Activated CD8-positive, alpha-beta T cell treated with anti-CD3 and anti-CD28 coated beads, Interleukin-2, amount 10 ng/mL, durations not matched to agents 7 days and 5 days (primary cell): ENCODE data around the gene MCC. TPM values are rescaled to one million over a fixed set of nuclear protein-coding genes. Genes with fewer than 3 reads are reported as not detected.

Source experiments
- ATAC-seq: fragments of 150-1000 bp; cut with Tn5 transposase; one replicate; pipeline ENCODE4 v1.10.0; 2021; ENCODE audit warnings: moderate library complexity
- CTCF ChIA-PET: fragments of 350-600 bp; sonication (Branson Sonifier 250); formaldehyde crosslinking; loops from one replicate; lab custom pipeline; 2021; ENCODE audit warnings: antibody characterized with exemption; lab: Charles Lee
- POLR2A ChIA-PET: fragments of 350-600 bp; sonication (Branson Sonifier 250); formaldehyde crosslinking; loops from one replicate; lab custom pipeline; 2021; ENCODE audit warnings: antibody characterized with exemption; lab: Charles Lee
- DNase-seq: peaks from one replicate; pipeline ENCODE4 v3.0.0-alpha.2; 2020
- H3K27ac Mint-ChIP-seq: one replicate; pipeline ENCODE4 v1.8.0; 2021; ENCODE audit warnings: mild to moderate bottlenecking, mixed read lengths
- H3K27me3 Mint-ChIP-seq: one replicate; pipeline ENCODE4 v1.8.0; 2021; ENCODE audit warnings: low read depth, mixed read lengths
- H3K36me3 Mint-ChIP-seq: one replicate; pipeline ENCODE4 v1.8.0; 2021; ENCODE audit warnings: low read depth, mixed read lengths
- H3K4me1 Mint-ChIP-seq: one replicate; pipeline ENCODE4 v1.8.0; 2021; ENCODE audit warnings: low read depth, mixed read lengths
- H3K4me3 Mint-ChIP-seq: one replicate; pipeline ENCODE4 v1.8.0; 2021; ENCODE audit warnings: mild to moderate bottlenecking, mixed read lengths
- H3K9me3 Mint-ChIP-seq: one replicate; pipeline ENCODE4 v1.8.0; 2022; ENCODE audit warnings: mixed read lengths; ENCODE audit not compliant: insufficient read depth
- total RNA-seq, 2 experiments: library from RNA; stranded (reverse); gene quantifications; one replicate each; pipeline ENCODE4 v1.2.3, GENCODE V29; 2021

Gene MCC
- total RNA-seq, 2 experiments from 2014 or later: 7.6 to 8.0 TPM

GRCh38 chr5:113513384-113514288 is 25.4 kb upstream of the MCC start, which contains the start of gene YTHDC2:
Gene YTHDC2, plus strand, starts transcription at chr5:113513694. Its CDS starts 202 bp downstream, at chr5:113513896.
- H3K36me3 Mint-ChIP-seq: peaks cover 25% of the 10 kb centered on the region
- peak; percentile 90 for DNase-seq
- ChIA-PET POLR2A (interaction anchor here (0.6 to 2.0 kb wide), 8 partner anchors 11 to 1715 kb away, joined by 3 to 10 read pairs (median 4); partner anchors contain the start of genes DCP2 and MCC), CTCF (interaction anchor here (0.7 to 8.2 kb wide), 13 partner anchors 9 to 543 kb away, joined by 3 to 129 read pairs (median 4); partner anchors contain the start of gene MCC)
- peaks cover 39% of the 10 kb centered on the region for H3K4me1 Mint-ChIP-seq
- peak; percentile 94 for ATAC-seq
- peaks cover 16% of the 10 kb centered on the region for H3K27me3 Mint-ChIP-seq
- no peaks in the 10 kb centered on the region for H3K9me3 Mint-ChIP-seq
- peak within 1 kb of the TSS; percentile 92 for H3K27ac Mint-ChIP-seq
- peak within 1 kb of the TSS; percentile 92 for H3K4me3 Mint-ChIP-seq

- DNase-seq: no peak
- H3K27ac Mint-ChIP-seq: no peak overlapping the region
- peaks cover 21% of the 10 kb centered on the region for H3K36me3 Mint-ChIP-seq
- H3K27me3 Mint-ChIP-seq: peaks cover 23% of the 10 kb centered on the region
- peaks cover 49% of the 10 kb centered on the region for H3K4me1 Mint-ChIP-seq
- POLR2A ChIA-PET: no interaction called here
- no peak overlapping the region for H3K4me3 Mint-ChIP-seq
- no peak for ATAC-seq
- no peaks in the 10 kb centered on the region for H3K9me3 Mint-ChIP-seq
- CTCF ChIA-PET: interaction anchor here (0.6 to 8.2 kb wide), 6 partner anchors 19 to 527 kb away, joined by 3 to 129 read pairs (median 6); no protein-coding TSS in a partner anchor
Observed at GRCh38 chr5:113512341-113512740, 24.1 kb upstream of the MCC start.

GRCh38 chr5:113510836-113511451 is 22.7 kb upstream of the MCC start:
- CTCF ChIA-PET: interaction anchor here (1.0 to 8.2 kb wide), 14 partner anchors 9 to 515 kb away, joined by 3 to 129 read pairs (median 4); no protein-coding TSS in a partner anchor
- H3K27ac Mint-ChIP-seq: no peak overlapping the region
- peaks cover 12% of the 10 kb centered on the region for H3K36me3 Mint-ChIP-seq
- DNase-seq: no peak
- peaks cover 46% of the 10 kb centered on the region for H3K4me1 Mint-ChIP-seq
- ATAC-seq: no peak
- H3K4me3 Mint-ChIP-seq: no peak overlapping the region
- POLR2A ChIA-PET: no interaction called here
- H3K27me3 Mint-ChIP-seq: peaks cover 24% of the 10 kb centered on the region
- no peaks in the 10 kb centered on the region for H3K9me3 Mint-ChIP-seq

GRCh38 chr5:113508756-113509155 is 20.5 kb upstream of the MCC start:
- H3K36me3 Mint-ChIP-seq: peaks cover 4% of the 10 kb centered on the region
- CTCF ChIA-PET: interaction anchor here (5.6 to 8.2 kb wide), 2 partner anchors 129 to 174 kb away, joined by 43 to 129 read pairs; no protein-coding TSS in a partner anchor
- H3K27ac Mint-ChIP-seq: no peak overlapping the region
- no peaks in the 10 kb centered on the region for H3K9me3 Mint-ChIP-seq
- peaks cover 36% of the 10 kb centered on the region for H3K27me3 Mint-ChIP-seq
- no peak overlapping the region for H3K4me3 Mint-ChIP-seq
- DNase-seq (no peak), ATAC-seq (no peak)
- H3K4me1 Mint-ChIP-seq: peaks cover 45% of the 10 kb centered on the region
- POLR2A ChIA-PET: no interaction called here

GRCh38 chr5:113507601-113508000 is 19.3 kb upstream of the MCC start:
- Mint-ChIP-seq H3K4me1 (peaks cover 41% of the 10 kb centered on the region), H3K9me3 (no peaks in the 10 kb centered on the region), H3K4me3 (no peak overlapping the region), H3K36me3 (peaks cover 2% of the 10 kb centered on the region), H3K27ac (no peak overlapping the region), H3K27me3 (peaks cover 41% of the 10 kb centered on the region)
- DNase-seq (peak; percentile 66), ATAC-seq (peak; percentile 62)
- ChIA-PET POLR2A (no interaction called here), CTCF (interaction anchor here (1.0 to 5.6 kb wide), 3 partner anchors 128 to 173 kb away, joined by 4 to 43 read pairs (median 7); no protein-coding TSS in a partner anchor)

DNA sequence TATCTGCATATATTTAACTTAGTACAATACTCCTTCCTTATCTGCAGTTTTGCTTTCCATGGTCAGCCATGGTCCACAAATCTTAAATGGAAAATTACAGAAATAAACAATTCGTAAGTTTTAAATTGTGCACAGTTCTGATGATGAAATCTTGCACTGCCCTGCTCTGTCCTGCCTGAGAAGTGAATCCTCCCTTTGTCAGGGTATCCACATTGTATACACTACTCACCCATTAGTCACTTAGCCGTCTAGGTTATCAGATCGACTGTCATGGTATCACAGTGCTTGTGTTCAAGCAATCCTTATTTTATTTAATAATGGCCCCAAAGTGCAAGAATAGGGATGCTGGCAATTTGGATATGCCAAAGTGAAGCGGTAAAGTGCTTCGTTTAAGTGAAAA is 16.9 kb upstream of the MCC start:
- ChIA-PET CTCF (interaction anchor here (1.0 kb wide), 2 partner anchors 101 to 126 kb away, joined by 3 to 4 read pairs; no protein-coding TSS in a partner anchor), POLR2A (no interaction called here)
- Mint-ChIP-seq H3K9me3 (peaks cover 18% of the 10 kb centered on the region), H3K27me3 (peaks cover 51% of the 10 kb centered on the region), H3K36me3 (peaks cover 5% of the 10 kb centered on the region), H3K27ac (no peak overlapping the region), H3K4me3 (no peak overlapping the region), H3K4me1 (peaks cover 36% of the 10 kb centered on the region)
- ATAC-seq: no peak
- no peak for DNase-seq

DNA sequence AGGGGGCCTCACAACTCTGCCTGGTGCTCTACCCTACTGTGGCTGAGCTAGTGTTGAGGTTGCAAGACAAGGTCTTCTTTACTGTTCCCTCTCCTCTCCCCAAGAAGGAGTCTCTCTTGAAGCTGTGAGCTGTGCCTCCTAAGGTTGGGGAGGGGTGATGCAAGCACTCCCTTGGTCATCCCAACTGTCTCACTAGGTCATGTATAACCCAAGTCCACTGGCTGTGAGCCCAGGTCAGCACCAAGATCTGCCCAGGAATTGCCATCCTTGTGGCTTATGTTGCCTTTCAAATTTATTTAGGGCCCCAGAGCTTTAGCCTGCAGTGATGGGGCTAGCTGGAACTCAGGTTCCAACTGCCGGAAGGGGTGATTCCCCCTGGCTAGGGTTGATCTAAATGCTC is 14.9 kb upstream of the MCC start:
- H3K9me3 Mint-ChIP-seq: peaks cover 21% of the 10 kb centered on the region
- ChIA-PET CTCF (interaction anchor here (0.6 to 1.3 kb wide), 2 partner anchors 151 to 946 kb away, joined by 3 read pairs; no protein-coding TSS in a partner anchor), POLR2A (interaction anchor here (1.4 kb wide), 1 partner anchor 21 kb away, joined by 3 read pairs; no protein-coding TSS in a partner anchor)
- no peak overlapping the region for H3K27ac Mint-ChIP-seq
- H3K27me3 Mint-ChIP-seq: peaks cover 58% of the 10 kb centered on the region
- DNase-seq (no peak), ATAC-seq (no peak)
- peaks cover 28% of the 10 kb centered on the region for H3K4me1 Mint-ChIP-seq
- peaks cover 4% of the 10 kb centered on the region for H3K36me3 Mint-ChIP-seq
- H3K4me3 Mint-ChIP-seq: no peak overlapping the region

DNA sequence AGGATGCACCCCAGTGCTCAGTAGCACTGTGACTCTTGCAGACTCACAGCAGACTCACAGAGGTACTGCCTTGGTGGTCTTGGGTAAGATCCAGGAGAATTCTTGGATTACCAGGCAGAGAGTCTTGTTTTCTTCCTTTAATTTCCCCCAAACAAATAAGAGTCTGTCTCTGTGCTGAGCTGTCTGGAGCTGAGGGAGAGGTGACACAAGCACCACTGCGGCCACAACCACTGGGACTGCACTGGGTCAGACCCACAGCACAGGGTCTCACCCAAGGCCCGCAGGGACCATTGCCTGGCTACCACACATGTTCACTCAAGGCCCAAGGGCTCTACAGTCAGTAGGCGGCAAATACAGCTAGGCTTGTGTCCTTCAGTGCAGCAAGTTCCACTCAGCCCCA is 13.8 kb upstream of the MCC start:
- Mint-ChIP-seq H3K4me3 (no peak overlapping the region), H3K36me3 (peaks cover 2% of the 10 kb centered on the region), H3K27me3 (peaks cover 65% of the 10 kb centered on the region), H3K9me3 (peaks cover 21% of the 10 kb centered on the region), H3K4me1 (peaks cover 17% of the 10 kb centered on the region), H3K27ac (no peak overlapping the region)
- POLR2A ChIA-PET: interaction anchor here (1.4 kb wide), 1 partner anchor 22 kb away, joined by 3 read pairs; no protein-coding TSS in a partner anchor
- CTCF ChIA-PET: interaction anchor here (1.4 kb wide), 1 partner anchor 9 kb away, joined by 3 read pairs; no protein-coding TSS in a partner anchor
- DNase-seq (no peak), ATAC-seq (no peak)

- POLR2A ChIA-PET: interaction anchor here (0.6 kb wide), 1 partner anchor 18 kb away, joined by 4 read pairs; no protein-coding TSS in a partner anchor
- H3K27me3 Mint-ChIP-seq: peaks cover 77% of the 10 kb centered on the region
Observed at GRCh38 chr5:113495422-113495841, 7.2 kb upstream of the MCC start.

DNA sequence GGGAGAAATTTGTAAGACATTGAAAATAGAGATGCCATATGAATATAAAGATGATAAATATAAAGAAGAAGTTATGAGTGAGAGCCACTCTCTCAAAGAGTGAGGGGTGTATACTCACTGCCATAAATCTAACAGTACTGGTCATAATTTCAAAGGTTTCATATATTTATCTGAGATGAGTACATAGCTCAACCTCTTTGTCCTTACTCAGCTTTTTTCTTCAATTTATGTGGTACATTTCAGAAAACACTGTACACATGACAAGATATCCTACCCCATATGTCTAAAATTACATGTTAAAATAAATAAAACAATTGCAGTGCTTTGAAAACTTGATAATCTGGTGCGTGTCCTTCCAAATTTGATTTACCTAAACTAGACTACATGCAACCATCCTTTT is 5.2 kb upstream of the MCC start:
- no peak overlapping the region for H3K4me3 Mint-ChIP-seq
- DNase-seq: no peak
- CTCF ChIA-PET: interaction anchor here (0.8 to 1.0 kb wide), 2 partner anchors 19 to 497 kb away, joined by 3 read pairs; no protein-coding TSS in a partner anchor
- H3K9me3 Mint-ChIP-seq: peaks cover 21% of the 10 kb centered on the region
- H3K4me1 Mint-ChIP-seq: peaks cover 13% of the 10 kb centered on the region
- H3K36me3 Mint-ChIP-seq: peaks cover 17% of the 10 kb centered on the region
- ATAC-seq: no peak
- H3K27ac Mint-ChIP-seq: no peak overlapping the region
- POLR2A ChIA-PET: no interaction called here
- H3K27me3 Mint-ChIP-seq: peaks cover 72% of the 10 kb centered on the region

More at GRCh38 chr5:113495422-113495841, 7.2 kb upstream of the MCC start:
- Mint-ChIP-seq H3K9me3 (peaks cover 15% of the 10 kb centered on the region), H3K4me3 (no peak overlapping the region), H3K4me1 (no peaks in the 10 kb centered on the region), H3K36me3 (peaks cover 10% of the 10 kb centered on the region), H3K27ac (no peak overlapping the region)
- ATAC-seq (no peak), DNase-seq (no peak)
- CTCF ChIA-PET: no interaction called here

DNA sequence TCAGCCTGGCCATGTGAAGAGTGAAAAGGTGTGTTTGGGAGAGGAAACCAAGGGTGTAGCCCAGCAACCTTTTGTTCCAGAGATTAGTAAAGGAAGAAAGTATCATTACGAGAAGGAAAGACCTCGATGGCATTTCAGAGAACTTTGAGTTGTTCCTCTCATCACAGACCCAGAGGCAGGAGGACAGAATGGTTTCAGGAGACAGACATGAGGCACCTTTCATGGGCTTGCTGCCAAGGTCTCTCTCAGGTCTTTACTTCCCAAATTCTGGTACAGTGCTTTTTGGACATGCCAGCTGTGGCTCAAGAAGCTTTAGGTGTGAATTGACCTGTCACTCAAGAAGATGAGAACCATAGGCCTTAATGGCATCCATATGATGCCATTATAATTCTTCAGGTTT is 2.8 kb upstream of the MCC start:
- ChIA-PET POLR2A (no interaction called here), CTCF (no interaction called here)
- Mint-ChIP-seq H3K9me3 (peaks cover 21% of the 10 kb centered on the region), H3K4me1 (peaks cover 25% of the 10 kb centered on the region), H3K4me3 (no peak overlapping the region), H3K27ac (no peak overlapping the region), H3K27me3 (peaks cover 72% of the 10 kb centered on the region), H3K36me3 (peaks cover 17% of the 10 kb centered on the region)
- DNase-seq: no peak
- ATAC-seq: no peak
